CD4-positive, CD25-positive, alpha-beta regulatory T cell (primary cell): ENCODE results near the gene DPY19L1. TPM values are rescaled to one million over a fixed set of nuclear protein-coding genes. Genes with fewer than 3 reads are reported as not detected.
"Not testable (repeated sequence)": the region's sequence is repeated elsewhere in the genome, so short reads cannot be mapped to it uniquely, and the experiment has no call there.

Experiments used
- ATAC-seq, 2 donors: fragments of 150-1000 bp; cut with Tn5 transposase; one replicate each; pipeline ENCODE4 v1.10.0; 2021; ENCODE audit warnings: low read depth in 2 of 2, moderate number of reproducible peaks in 2 of 2, moderate library complexity in 1 of 2
- DNase-seq, 3 donors: peaks; one replicate each; pipeline versions ENCODE4 v3.0.0 to v3.0.0-alpha.2; 2012 to 2022; ENCODE audit warnings: mixed read lengths in 1 of 3
- H3K27ac ChIP-seq: one replicate; pipeline ENCODE4 v1.7.0; 2013; ENCODE audit warnings: mild to moderate bottlenecking, low read length; ENCODE audit not compliant: insufficient read depth, poor library complexity, severe bottlenecking
- H3K27me3 ChIP-seq: one replicate; pipeline ENCODE4 v1.7.0; 2013; ENCODE audit warnings: low read length; ENCODE audit not compliant: control insufficient read depth, insufficient read depth
- H3K36me3 ChIP-seq: one replicate; pipeline ENCODE4 v1.7.0; 2013; ENCODE audit warnings: mild to moderate bottlenecking, low read length, moderate library complexity; ENCODE audit not compliant: control insufficient read depth, insufficient read depth
- H3K4me1 ChIP-seq: 2 replicates; pipeline ENCODE4 v1.7.0; 2013; ENCODE audit warnings: mild to moderate bottlenecking, low read length; ENCODE audit not compliant: insufficient read depth, control insufficient read depth, poor library complexity, severe bottlenecking
- H3K4me3 ChIP-seq: one replicate; pipeline ENCODE4 v1.7.0; 2013; ENCODE audit warnings: low read depth, mild to moderate bottlenecking, low read length, moderate library complexity
- H3K9me3 ChIP-seq, 2 experiments: 1 replicate in 1 of 2; 2 replicates in 1 of 2; pipeline ENCODE4 v1.7.0; 2013; ENCODE audit warnings: low read length in 2 of 2, mild to moderate bottlenecking in 1 of 2, moderate library complexity in 1 of 2; ENCODE audit not compliant: control insufficient read depth in 2 of 2
- H3K27ac Mint-ChIP-seq, 3 donors: one replicate each; pipeline ENCODE4 v1.8.0; 2020 to 2022; ENCODE audit warnings: mild to moderate bottlenecking in 3 of 3, mixed read lengths in 3 of 3, moderate library complexity in 2 of 3
- H3K27me3 Mint-ChIP-seq: one replicate; pipeline ENCODE4 v1.8.0; 2022; ENCODE audit warnings: mild to moderate bottlenecking, mixed read lengths
- H3K36me3 Mint-ChIP-seq: one replicate; pipeline ENCODE4 v1.8.0; 2020; ENCODE audit warnings: mixed read lengths
- H3K4me1 Mint-ChIP-seq, 4 donors: one replicate each; pipeline ENCODE4 v1.8.0; 2020 to 2022; ENCODE audit warnings: mixed read lengths in 4 of 4, mild to moderate bottlenecking in 1 of 4
- H3K4me3 Mint-ChIP-seq, 4 donors: one replicate each; pipeline ENCODE4 v1.8.0; 2020 to 2022; ENCODE audit warnings: mild to moderate bottlenecking in 4 of 4, mixed read lengths in 4 of 4, moderate library complexity in 3 of 4
- H3K9me3 Mint-ChIP-seq, 7 donors: one replicate each; pipeline ENCODE4 v1.8.0; 2020 to 2022; ENCODE audit warnings: mixed read lengths in 7 of 7, mild to moderate bottlenecking in 3 of 7, moderate library complexity in 2 of 7
- polyA plus RNA-seq, 4 donors: library from polyadenylated mRNA; unstranded; fragments of 300-500 nt; fragmentation: Illumina TruSeq; gene quantifications; one replicate each; pipeline ENCODE4 v1.2.3, GENCODE V29; 2021
- total RNA-seq: library from RNA; stranded (reverse); gene quantifications from one replicate; pipeline ENCODE4 v1.2.3, GENCODE V29; 2022

Gene DPY19L1
- total and polyA plus RNA-seq, 5 donors from 2014 or later, result 0.41 to 8.3 (median 1.1) TPM

DNA sequence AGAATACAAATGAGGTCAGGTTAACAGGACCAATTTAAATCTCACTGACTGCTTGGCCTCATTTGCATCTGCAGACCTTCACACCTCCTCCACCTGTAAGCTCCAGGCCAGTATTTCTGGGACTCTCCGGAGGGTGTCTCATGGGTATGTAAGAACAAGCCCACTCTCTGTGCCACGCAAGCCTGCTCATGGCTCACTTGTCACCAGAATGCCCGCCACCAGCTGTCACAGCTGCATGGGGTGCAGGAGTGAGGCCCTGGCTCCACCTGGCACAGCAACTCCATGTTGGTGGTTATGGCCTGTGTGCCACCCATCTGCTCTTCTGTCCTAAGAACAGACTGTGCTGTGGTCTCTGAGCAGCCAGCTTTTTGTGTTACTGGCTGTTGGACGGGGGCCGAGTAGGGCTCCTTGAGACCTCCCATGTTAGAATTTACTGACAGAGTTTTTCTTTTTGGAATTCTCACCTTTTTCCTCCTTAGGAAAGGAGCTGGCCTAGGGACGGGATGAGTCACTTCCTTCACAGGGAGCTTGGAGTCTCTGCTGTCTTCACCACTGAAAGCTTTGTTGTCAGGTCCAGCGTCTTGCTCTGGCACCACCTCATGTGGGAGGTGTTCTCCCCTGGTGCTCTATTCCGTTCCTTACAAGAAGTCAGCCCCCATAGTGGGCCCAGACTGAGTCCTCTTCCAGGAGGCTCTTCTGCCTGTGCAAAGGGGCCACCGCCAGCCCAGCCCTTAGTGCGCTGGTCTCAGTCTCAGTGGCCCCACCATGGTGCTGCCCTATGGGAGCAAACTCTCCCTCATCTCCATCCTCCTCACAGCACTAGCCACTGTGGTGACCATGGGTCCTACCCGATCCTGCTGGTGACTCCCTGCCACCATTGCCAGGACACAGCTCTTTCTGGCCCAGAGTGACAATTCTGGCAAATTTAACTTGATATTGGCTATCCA is 20.5 kb upstream of the DPY19L1 start:
- peaks cover 28% of the 10 kb centered on the region for H3K27me3 Mint-ChIP-seq
- H3K36me3 Mint-ChIP-seq, DNase-seq, H3K36me3 ChIP-seq, H3K27me3 ChIP-seq, H3K4me3 Mint-ChIP-seq, H3K9me3 Mint-ChIP-seq, ATAC-seq, H3K4me1 ChIP-seq, H3K9me3 ChIP-seq, H3K27ac ChIP-seq, H3K4me1 Mint-ChIP-seq, H3K27ac Mint-ChIP-seq, H3K4me3 ChIP-seq: not testable (repeated sequence)

DNA sequence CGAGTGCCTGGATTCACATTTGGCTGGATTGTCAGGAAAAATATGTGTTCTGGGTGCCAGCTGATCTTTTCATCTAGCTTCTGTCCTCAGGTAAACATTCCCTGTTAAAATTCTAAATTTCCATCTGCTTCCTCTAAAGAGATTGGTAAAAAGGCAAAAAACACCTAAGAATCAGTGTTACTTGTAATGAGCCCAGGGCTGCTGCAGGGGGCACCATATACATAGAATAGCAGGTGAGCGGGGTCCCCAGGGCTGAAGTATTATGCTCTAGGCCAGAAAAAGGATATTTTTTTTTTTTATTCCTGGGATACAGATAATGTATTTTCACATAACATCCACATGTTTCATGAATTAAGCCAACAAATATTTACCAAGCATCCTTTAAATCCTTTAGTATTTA is 18.4 kb upstream of the DPY19L1 start:
- not testable (repeated sequence) for H3K9me3 Mint-ChIP-seq, H3K27ac Mint-ChIP-seq, H3K4me3 ChIP-seq, H3K4me1 ChIP-seq, H3K36me3 ChIP-seq, H3K36me3 Mint-ChIP-seq, H3K4me1 Mint-ChIP-seq, H3K27me3 ChIP-seq, H3K4me3 Mint-ChIP-seq, H3K9me3 ChIP-seq, ATAC-seq, H3K27ac ChIP-seq, DNase-seq
- H3K27me3 Mint-ChIP-seq, result peaks cover 36% of the 10 kb centered on the region

DNA sequence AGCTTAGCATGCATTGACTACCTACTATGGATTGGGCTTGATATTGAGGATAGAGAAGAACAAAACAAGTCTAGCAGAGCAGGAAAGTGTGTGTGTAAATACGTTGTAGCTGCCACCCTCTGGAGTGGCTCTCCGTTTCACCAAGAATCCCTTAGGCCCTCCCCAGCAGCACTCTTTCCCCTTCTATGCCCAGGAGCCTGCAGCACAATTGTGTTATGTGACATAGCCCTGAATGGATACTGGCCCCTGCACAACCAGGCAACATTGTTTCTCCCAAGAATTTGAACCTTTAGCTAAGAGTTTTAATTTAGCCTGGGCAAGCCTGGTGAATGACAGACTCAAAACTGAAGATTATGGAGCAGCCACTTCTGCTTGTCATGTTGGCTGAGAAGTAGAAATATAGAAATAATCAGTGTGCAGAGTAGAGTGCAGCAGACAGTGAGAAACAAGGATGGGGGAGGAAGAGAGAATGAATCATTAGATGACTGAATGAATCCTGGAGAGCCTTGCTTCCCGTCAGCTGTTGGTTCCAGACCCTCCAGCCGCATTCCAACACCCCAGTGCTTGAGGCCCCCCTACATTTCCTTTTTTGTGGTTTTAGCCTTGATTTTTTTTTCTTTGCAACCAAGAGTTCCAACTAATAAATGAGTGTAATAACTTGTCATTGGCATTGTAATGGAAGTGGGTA is 16.3 kb upstream of the DPY19L1 start:
- H3K36me3 Mint-ChIP-seq, H3K4me1 Mint-ChIP-seq, H3K27ac Mint-ChIP-seq, H3K4me3 ChIP-seq, DNase-seq, H3K27ac ChIP-seq, H3K4me3 Mint-ChIP-seq, H3K9me3 Mint-ChIP-seq, H3K27me3 ChIP-seq, ATAC-seq, H3K36me3 ChIP-seq, H3K9me3 ChIP-seq, H3K4me1 ChIP-seq: not testable (repeated sequence)
- H3K27me3 Mint-ChIP-seq, result peaks cover 33% of the 10 kb centered on the region

DNA sequence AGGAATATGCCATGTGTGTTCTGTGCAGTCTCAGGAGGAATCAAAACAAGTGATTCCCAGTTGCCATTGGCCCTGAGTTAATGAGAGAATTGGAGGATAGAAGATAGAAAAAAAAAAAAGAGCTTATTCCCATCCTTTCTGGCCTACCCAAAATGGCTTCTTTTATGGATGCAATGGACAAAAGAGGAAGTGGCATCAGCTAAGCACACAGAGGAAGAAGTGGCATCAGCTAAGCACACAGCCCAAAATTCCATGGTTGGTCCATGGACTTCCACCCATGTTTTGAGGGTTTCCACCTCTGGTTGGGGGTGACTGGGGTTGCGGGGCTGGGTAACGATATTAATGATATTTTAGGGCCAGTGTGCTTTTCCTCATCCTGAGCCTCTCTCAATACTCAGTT is 11.1 kb upstream of the DPY19L1 start:
- H3K9me3 Mint-ChIP-seq, H3K36me3 ChIP-seq, H3K4me1 ChIP-seq, H3K27me3 ChIP-seq, H3K27ac ChIP-seq, DNase-seq, H3K4me3 ChIP-seq, H3K27ac Mint-ChIP-seq, H3K4me3 Mint-ChIP-seq, H3K36me3 Mint-ChIP-seq, ATAC-seq, H3K9me3 ChIP-seq, H3K4me1 Mint-ChIP-seq: not testable (repeated sequence)
- peaks cover 23% of the 10 kb centered on the region for H3K27me3 Mint-ChIP-seq

DNA sequence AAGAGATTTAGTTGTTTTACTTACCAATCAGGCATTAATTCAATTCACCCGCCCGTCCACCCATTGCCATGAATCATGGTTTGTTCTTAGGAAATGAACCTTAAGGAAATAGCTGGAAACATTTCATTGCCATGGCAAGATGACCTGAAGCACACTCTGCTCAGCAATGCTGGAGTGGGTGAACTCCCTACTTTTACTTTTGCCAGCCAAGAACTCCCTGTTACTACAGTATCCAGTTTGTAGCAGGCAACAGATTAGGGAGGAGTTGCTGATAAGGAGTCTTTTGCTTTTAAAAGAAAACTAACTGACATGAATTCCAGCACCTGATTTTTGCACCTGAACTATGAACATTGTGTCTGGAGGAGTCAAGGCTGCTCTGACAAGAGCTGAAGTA is 10.6 kb upstream of the DPY19L1 start:
- not testable (repeated sequence) for H3K9me3 ChIP-seq, H3K27ac Mint-ChIP-seq, H3K27ac ChIP-seq, DNase-seq, H3K4me3 Mint-ChIP-seq, H3K4me1 Mint-ChIP-seq, H3K36me3 ChIP-seq, H3K27me3 ChIP-seq, H3K36me3 Mint-ChIP-seq, H3K4me1 ChIP-seq, H3K9me3 Mint-ChIP-seq, ATAC-seq, H3K4me3 ChIP-seq
- H3K27me3 Mint-ChIP-seq, result peaks cover 22% of the 10 kb centered on the region

DNA sequence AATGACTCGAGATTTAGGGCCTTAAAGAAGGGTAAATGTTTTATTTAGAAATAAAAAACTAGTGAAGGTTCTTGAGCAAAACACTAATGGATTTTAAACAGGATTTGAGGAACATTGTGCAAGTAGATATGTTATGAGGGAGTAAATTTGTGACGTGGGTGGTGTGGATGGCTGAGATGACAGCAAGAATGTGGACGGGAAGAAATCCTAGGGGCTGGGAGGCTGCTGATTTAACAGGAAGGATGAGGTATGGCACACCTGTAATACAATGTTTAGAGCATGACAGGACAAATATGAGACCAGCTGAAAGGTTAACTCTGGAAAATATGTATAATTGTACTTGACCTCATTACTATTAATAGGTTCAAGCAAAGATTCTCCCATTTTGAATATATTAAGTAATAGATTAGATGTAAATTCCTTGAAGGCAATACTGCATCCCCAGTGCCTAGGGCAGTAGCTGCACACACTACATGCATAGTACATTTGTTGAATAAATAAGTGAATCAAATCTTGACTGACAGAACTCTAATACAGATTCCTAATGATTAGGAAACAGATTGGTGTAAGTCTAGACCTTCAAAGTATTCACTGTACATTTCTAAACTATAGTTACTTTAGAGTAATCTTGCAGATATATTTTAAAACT is 10.1 kb upstream of the DPY19L1 start:
- H3K4me3 ChIP-seq, DNase-seq, H3K4me3 Mint-ChIP-seq, ATAC-seq, H3K27me3 ChIP-seq, H3K9me3 ChIP-seq, H3K27ac Mint-ChIP-seq, H3K36me3 Mint-ChIP-seq, H3K4me1 ChIP-seq, H3K9me3 Mint-ChIP-seq, H3K27ac ChIP-seq, H3K36me3 ChIP-seq, H3K4me1 Mint-ChIP-seq: not testable (repeated sequence)
- H3K27me3 Mint-ChIP-seq, result peaks cover 17% of the 10 kb centered on the region

DNA sequence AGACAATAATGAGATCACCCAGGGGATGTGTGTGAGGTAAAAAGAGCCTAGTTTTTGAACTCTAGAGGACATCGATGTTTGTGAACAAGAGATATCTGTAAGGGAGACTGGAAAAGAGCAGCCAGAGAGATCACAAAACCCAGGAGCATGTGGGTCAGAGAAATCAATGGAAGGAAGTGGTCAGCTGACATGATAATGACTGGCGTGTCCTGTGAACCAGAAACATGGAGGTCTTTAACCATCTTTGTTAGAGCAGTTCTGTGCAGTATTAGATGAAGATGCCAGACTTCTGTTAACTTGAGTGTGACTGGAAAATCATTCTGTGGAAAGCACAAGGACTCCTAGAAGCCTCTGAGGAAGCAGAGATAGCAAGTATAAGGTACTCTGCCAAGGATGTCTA is 6.0 kb upstream of the DPY19L1 start:
- not testable (repeated sequence) for H3K9me3 ChIP-seq, H3K4me1 ChIP-seq, H3K4me1 Mint-ChIP-seq, H3K36me3 Mint-ChIP-seq, H3K36me3 ChIP-seq, DNase-seq, H3K27ac Mint-ChIP-seq, H3K4me3 ChIP-seq, H3K9me3 Mint-ChIP-seq, H3K27ac ChIP-seq, ATAC-seq, H3K27me3 ChIP-seq, H3K27me3 Mint-ChIP-seq, H3K4me3 Mint-ChIP-seq
